Left renal pelvis (tissue), 4 donors: ENCODE results near the gene IL10RA. TPM values are rescaled to one million over a fixed set of nuclear protein-coding genes. Genes with fewer than 3 reads are reported as not detected.

Experiments
- DNase-seq, 4 donors: peaks; one replicate each; pipeline ENCODE4 v3.0.0-alpha.2; 2013; ENCODE audit warnings: low read depth in 4 of 4, low spot score in 3 of 4
- polyA plus RNA-seq, 4 donors: library from polyadenylated mRNA; unstranded; fragments of 120-200 nt; gene quantifications; one replicate each; pipeline ENCODE4 v1.2.1, GENCODE V29; 2013; ENCODE audit not compliant: insufficient read length in 4 of 4

The IL10RA gene
- polyA plus RNA-seq, 4 donors = 2.7 to 6.1 (median 3.1) TPM

GRCh38 chr11:117986981-117987574 is 884 bp downstream of the IL10RA start:
- DNase-seq = no peak

GRCh38 chr11:117989351-117990102 is 3.3 kb downstream of the IL10RA start:
- DNase-seq = no peak

DNA sequence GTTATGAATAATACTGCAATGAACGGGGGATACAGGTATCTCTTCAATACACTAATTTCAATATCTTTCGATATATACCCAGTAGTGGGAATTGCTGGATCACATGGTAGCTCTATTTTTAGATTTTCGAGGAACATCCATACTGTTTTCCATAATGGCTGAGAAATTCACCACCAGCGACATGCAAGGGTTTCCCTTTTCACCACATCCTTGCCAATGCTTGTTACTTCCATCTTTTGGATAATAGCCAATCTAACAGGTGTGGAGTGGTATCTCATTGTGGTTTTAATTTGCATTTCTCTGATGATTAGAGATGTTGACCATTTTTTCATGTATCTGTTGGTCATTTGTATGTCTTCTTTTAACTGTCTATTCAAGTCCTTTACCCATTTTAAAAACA is 5.9 kb downstream of the IL10RA start:
- no peak for DNase-seq

DNA sequence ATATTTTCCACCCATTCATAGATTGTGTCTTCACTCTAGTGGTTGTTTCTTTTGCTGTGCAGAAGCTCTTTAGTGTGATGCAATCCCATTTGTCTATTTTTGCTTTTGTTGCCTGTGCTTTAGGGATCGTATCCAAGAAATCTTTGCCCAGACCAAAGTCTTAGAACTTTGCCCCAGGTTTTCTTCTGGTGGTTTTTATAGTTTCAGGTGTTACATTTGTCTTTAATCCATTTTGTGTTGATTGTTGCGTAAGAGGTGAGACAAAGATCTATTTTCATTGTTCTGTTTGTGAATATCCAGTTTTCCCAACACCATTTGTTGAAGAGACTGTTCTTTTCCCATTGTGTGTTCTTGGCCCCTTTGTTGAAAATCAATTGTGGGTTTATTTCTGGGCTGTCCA is 6.4 kb downstream of the IL10RA start:
- no peak for DNase-seq

GRCh38 chr11:117993988-117994745 is 8.0 kb downstream of the IL10RA start:
- DNase-seq = no peak

- DNase-seq = no peak
Observed at GRCh38 chr11:117995472-117995871, 9.3 kb downstream of the IL10RA start.

- DNase-seq = no peak
Observed at GRCh38 chr11:117996058-117996457, 9.9 kb downstream of the IL10RA start.

- DNase-seq = no peak
Observed at GRCh38 chr11:117997406-117997805, 11.2 kb downstream of the IL10RA start.

- DNase-seq = no peak
Observed at GRCh38 chr11:117997823-117998579, 11.8 kb downstream of the IL10RA start.

GRCh38 chr11:117998664-117999353 is 12.6 kb downstream of the IL10RA start:
- no peak for DNase-seq

DNA sequence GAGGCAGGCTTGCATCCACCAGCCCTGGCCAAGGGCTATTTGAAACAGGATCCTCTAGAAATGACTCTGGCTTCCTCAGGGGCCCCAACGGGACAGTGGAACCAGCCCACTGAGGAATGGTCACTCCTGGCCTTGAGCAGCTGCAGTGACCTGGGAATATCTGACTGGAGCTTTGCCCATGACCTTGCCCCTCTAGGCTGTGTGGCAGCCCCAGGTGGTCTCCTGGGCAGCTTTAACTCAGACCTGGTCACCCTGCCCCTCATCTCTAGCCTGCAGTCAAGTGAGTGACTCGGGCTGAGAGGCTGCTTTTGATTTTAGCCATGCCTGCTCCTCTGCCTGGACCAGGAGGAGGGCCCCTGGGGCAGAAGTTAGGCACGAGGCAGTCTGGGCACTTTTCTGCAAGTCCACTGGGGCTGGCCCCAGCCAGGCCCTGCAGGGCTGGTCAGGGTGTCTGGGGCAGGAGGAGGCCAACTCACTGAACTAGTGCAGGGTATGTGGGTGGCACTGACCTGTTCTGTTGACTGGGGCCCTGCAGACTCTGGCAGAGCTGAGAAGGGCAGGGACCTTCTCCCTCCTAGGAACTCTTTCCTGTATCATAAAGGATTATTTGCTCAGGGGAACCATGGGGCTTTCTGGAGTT is 13.3 kb downstream of the IL10RA start:
- no peak for DNase-seq

DNA sequence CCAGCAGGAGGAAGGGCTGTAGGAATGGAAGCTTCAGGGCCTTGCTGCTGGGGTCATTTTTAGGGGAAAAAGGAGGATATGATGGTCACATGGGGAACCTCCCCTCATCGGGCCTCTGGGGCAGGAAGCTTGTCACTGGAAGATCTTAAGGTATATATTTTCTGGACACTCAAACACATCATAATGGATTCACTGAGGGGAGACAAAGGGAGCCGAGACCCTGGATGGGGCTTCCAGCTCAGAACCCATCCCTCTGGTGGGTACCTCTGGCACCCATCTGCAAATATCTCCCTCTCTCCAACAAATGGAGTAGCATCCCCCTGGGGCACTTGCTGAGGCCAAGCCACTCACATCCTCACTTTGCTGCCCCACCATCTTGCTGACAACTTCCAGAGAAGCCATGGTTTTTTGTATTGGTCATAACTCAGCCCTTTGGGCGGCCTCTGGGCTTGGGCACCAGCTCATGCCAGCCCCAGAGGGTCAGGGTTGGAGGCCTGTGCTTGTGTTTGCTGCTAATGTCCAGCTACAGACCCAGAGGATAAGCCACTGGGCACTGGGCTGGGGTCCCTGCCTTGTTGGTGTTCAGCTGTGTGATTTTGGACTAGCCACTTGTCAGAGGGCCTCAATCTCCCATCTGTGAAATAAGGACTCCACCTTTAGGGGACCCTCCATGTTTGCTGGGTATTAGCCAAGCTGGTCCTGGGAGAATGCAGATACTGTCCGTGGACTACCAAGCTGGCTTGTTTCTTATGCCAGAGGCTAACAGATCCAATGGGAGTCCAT is 14.1 kb downstream of the IL10RA start:
- no peak for DNase-seq

- no peak for DNase-seq
Observed at GRCh38 chr11:118000850-118001228, 14.6 kb downstream of the IL10RA start.

DNA sequence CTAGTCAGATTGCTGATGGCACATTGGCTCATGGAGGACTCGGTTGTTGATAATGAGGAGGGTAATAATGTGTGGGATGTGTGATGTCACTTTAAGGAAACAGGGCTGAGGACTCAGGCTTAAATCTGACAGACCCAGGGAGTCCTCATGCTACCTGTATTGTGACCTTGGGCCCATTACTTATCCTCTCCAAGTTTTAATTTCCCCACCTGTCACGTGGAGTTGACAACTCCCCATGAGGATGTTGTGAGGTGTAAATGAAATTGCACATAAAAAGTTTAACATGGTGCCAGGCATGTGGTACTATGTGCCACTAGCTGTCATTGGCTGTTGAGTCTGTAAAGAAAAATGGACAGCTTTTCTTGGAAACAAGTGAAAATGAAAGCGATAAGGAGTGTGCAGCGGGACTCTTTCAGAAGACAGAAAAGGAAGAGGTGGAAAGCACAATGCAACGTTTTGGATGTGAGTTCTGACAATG is 15.3 kb downstream of the IL10RA start:
- DNase-seq = no peak

DNA sequence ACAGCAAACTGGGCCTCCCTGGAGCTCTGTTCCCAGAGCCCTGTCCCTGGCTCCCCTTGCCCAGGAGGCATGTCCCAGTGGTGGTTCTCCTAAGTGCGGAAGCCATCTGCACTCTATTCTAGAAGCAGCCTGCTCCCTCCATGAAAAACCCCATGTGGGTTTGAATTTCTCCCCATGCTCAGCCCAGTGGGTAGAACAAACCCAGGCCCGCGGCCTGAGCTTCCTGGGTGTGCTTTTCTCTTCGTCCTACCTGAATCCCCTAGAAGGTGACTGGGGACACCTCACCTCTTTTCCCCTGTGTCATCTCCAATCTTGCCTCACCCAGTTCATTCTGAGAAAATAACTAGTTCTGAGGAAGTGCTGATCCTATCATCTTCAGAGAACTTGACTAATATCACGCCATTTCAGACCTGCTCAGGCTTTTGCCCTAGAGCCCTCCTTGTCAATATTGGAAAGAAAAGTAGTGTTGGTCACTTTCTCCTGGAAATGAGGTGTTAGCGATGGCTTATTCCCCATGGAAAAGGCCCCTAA is 15.9 kb downstream of the IL10RA start:
- no peak for DNase-seq

GRCh38 chr11:118002541-118003423 is 16.6 kb downstream of the IL10RA start:
- peak; percentile 48 to 59 (median 57) for DNase-seq

- DNase-seq = no peak
Observed at GRCh38 chr11:118003456-118003855, 17.3 kb downstream of the IL10RA start.
